ENCODE measurements around the gene TRIP4.

The TRIP4 gene

GRCh38 chr15:64464276-64465005 is 76.8 kb downstream of the TRIP4 start:
- no peak overlapping the region for H3K4me3 ChIP-seq (replicated peaks; ENCODE audit: low read depth, low read length)
- TF ChIP-seq, protein P1, sequence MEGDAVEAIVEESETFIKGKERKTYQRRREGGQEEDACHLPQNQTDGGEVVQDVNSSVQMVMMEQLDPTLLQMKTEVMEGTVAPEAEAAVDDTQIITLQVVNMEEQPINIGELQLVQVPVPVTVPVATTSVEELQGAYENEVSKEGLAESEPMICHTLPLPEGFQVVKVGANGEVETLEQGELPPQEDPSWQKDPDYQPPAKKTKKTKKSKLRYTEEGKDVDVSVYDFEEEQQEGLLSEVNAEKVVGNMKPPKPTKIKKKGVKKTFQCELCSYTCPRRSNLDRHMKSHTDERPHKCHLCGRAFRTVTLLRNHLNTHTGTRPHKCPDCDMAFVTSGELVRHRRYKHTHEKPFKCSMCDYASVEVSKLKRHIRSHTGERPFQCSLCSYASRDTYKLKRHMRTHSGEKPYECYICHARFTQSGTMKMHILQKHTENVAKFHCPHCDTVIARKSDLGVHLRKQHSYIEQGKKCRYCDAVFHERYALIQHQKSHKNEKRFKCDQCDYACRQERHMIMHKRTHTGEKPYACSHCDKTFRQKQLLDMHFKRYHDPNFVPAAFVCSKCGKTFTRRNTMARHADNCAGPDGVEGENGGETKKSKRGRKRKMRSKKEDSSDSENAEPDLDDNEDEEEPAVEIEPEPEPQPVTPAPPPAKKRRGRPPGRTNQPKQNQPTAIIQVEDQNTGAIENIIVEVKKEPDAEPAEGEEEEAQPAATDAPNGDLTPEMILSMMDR (IDR thresholded peaks at IDR 0.05; ENCODE audit: low read depth, low read length, missing control alignments): no peak

DNA sequence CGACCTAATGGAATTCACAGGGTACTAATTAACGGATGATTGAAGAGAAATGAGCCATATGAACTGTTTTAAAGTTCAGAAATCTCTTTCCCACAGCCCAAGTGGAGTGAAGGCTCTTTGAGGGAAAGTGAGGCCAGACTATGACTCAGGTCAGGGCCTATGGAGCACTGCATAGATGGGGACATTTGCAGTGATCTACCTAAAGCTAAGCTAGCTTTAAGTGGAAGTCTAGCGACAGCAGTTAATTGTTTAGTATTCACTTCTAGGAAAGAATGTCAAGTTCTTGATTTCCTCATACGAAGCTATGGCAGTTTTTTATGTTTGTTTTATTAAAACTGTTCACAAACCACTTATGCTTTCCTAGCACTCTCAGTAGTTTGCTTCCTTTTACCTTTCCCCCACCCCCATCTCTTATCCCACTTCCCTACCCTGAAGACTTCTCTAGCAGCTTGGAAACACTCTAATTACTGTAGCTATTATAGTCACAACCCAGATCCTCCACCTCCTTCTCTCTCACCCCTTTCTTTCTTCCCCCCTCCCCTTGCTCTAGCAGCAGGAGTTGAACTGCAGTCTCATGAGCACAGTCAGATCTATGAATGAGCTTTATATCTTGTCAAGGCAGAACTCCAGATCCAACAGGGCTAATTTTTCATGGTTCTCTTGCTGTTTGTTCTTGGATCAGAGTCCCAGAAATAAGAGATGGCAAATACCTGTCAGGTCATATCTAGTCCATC is 78.9 kb downstream of the TRIP4 start:
- no peak overlapping the region for H3K4me3 ChIP-seq (replicated peaks; ENCODE audit: low read depth, low read length)
- DNase-seq (ENCODE audit: extremely low read depth, low read depth): no peak
- TF ChIP-seq, protein P1 (IDR thresholded peaks at IDR 0.05; ENCODE audit: low read depth, low read length, missing control alignments): no peak

More at GRCh38 chr15:64464276-64465005, 76.8 kb downstream of the TRIP4 start:
- DNase-seq (ENCODE audit: extremely low read depth, low read depth): no peak

GRCh38 chr15:64472161-64472560 is 84.5 kb downstream of the TRIP4 start:
- H3K4me3 ChIP-seq (replicated peaks; ENCODE audit: low read depth, low read length): no peak overlapping the region
- TF ChIP-seq, protein P1 (IDR thresholded peaks at IDR 0.05; ENCODE audit: low read depth, low read length, missing control alignments): no peak
- DNase-seq (ENCODE audit: extremely low read depth, low read depth): no peak

DNA sequence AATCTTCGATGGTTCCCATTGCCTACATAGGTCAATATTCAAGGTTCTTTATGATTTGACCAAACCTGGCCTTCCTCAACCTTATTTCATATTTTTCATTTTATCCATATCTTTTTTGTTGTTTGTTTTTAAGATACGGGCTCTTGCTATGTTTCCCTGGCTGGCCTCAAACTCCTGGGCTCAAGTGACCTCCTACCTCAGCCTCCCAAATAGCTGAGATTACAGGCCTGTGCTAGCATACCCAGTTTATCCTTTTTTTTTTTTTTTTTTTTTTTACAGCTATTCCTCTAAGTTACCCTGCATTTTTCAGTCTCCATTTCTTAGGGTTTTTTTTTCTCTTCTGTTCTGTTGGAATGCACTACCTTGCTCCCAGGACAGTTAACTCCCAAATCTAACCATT is 87.2 kb downstream of the TRIP4 start:
- TF ChIP-seq, protein P1 (IDR thresholded peaks at IDR 0.05; ENCODE audit: low read depth, low read length, missing control alignments): no peak
- no peak for DNase-seq (ENCODE audit: extremely low read depth, low read depth)
- H3K4me3 ChIP-seq (replicated peaks; ENCODE audit: low read depth, low read length): no peak overlapping the region

- H3K4me3 ChIP-seq (replicated peaks; ENCODE audit: low read depth, low read length): no peak overlapping the region
- TF ChIP-seq, protein P1 (IDR thresholded peaks at IDR 0.05; ENCODE audit: low read depth, low read length, missing control alignments): no peak
- no peak for DNase-seq (ENCODE audit: extremely low read depth, low read depth)
Observed at GRCh38 chr15:64476550-64476949, 88.9 kb downstream of the TRIP4 start.

- H3K4me3 ChIP-seq (replicated peaks; ENCODE audit: low read depth, low read length): no peak overlapping the region
- no peak for DNase-seq (ENCODE audit: extremely low read depth, low read depth)
- TF ChIP-seq, protein P1 (IDR thresholded peaks at IDR 0.05; ENCODE audit: low read depth, low read length, missing control alignments): no peak
Observed at GRCh38 chr15:64478863-64479262, 91.2 kb downstream of the TRIP4 start.

All from HFF-Myc (cell line).